Osteoblast (primary cell): Measurements from ENCODE around the gene YPEL5. TPM values are rescaled to one million over a fixed set of nuclear protein-coding genes. Genes with fewer than 3 reads are reported as not detected.
"Not testable (repeated sequence)": the region's sequence is repeated elsewhere in the genome, so short reads cannot be mapped to it uniquely, and the experiment has no call there.

ENCODE experiments used
- DNase-seq: peaks from one replicate; pipeline ENCODE4 v3.0.0; 2011; ENCODE audit warnings: low spot score, mixed read lengths; ENCODE audit not compliant: insufficient read length; ENCODE audit errors: missing footprints
- H2AFZ ChIP-seq: 2 replicates; pipeline ENCODE4 v1.6.0; 2011; ENCODE audit warnings: mild to moderate bottlenecking, low read length
- H3K27ac ChIP-seq: 2 replicates; pipeline ENCODE4 v1.5.1; 2011; ENCODE audit warnings: mild to moderate bottlenecking, low read depth, low read length, moderate library complexity
- H3K27me3 ChIP-seq: 2 replicates; pipeline ENCODE4 v1.6.0; 2012; ENCODE audit warnings: mild to moderate bottlenecking, control low read depth, inconsistent platforms, low read length, moderate library complexity; ENCODE audit not compliant: insufficient read depth
- H3K36me3 ChIP-seq: 2 replicates; pipeline ENCODE4 v1.5.1; 2011; ENCODE audit warnings: mild to moderate bottlenecking, low read length, control low read depth, moderate library complexity; ENCODE audit not compliant: insufficient read depth
- H3K4me1 ChIP-seq: 2 replicates; pipeline ENCODE4 v1.5.1; 2011; ENCODE audit warnings: mild to moderate bottlenecking, low read length, control low read depth, moderate library complexity; ENCODE audit not compliant: insufficient read depth
- H3K4me2 ChIP-seq: 2 replicates; pipeline ENCODE4 v1.6.0; 2011; ENCODE audit warnings: mild to moderate bottlenecking, low read length; ENCODE audit not compliant: insufficient read depth
- H3K4me3 ChIP-seq: fragments of 200-600 bp; sonication (generic); 3 replicates; pipeline ENCODE4 v1.5.1; 2012; ENCODE audit warnings: mild to moderate bottlenecking, low read length, inconsistent platforms; ENCODE audit not compliant: insufficient read depth
- H3K79me2 ChIP-seq: 2 replicates; pipeline ENCODE4 v1.6.0; 2012; ENCODE audit warnings: mild to moderate bottlenecking, low read length, control low read depth, inconsistent platforms; ENCODE audit not compliant: insufficient read depth
- H3K9me3 ChIP-seq: 2 replicates; pipeline ENCODE4 v1.5.1; 2011; ENCODE audit warnings: low read depth, low read length, control low read depth
- H4K20me1 ChIP-seq: 2 replicates; pipeline ENCODE4 v1.6.0; 2012; ENCODE audit warnings: mild to moderate bottlenecking, low read length, control low read depth; ENCODE audit not compliant: insufficient read depth
- total RNA-seq: library from RNA; depleted of rRNA; stranded (reverse); fragments of >200 nt; gene quantifications from 2 replicates; pipeline ENCODE4 v1.2.3, GENCODE V29; 2012
- TF ChIP-seq, protein P1 (sequence below): IDR thresholded peaks from 2 replicates; pipeline ENCODE4 v1.5.1; 2011; ENCODE audit warnings: mild to moderate bottlenecking, low read depth, low read length, moderate library complexity; ENCODE audit errors: extremely low read depth

YPEL5 gene
- total RNA-seq, 1 donor: 92.3 TPM

DNA sequence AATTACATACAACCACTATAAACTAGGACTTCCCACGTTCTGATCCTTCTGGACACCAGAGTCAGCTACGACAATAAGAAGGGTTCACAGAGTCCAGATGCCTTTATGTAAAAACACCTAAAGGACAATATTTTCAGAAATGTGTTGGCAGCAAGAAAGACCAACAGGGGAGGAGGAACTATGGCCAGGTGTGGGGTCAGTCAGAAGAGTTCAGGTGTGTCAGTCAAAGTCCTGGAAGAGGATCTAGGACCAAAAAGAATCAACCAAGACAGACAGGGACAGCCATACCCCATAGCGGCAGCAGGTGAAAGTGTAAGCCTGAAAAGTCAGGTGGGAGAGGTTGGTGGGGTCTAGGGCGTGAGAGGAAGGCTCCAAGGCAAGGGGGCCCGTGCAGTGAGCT lies 38.0 kb upstream of the YPEL5 start:
- Histone ChIP-seq H3K27me3 (peaks cover 7% of the 10 kb centered on the region), H3K4me3 (no peak overlapping the region), H3K27ac (no peak overlapping the region), H3K79me2 (no peaks in the 10 kb centered on the region), H3K4me1 (peaks cover 13% of the 10 kb centered on the region), H3K9me3 (no peaks in the 10 kb centered on the region), H3K36me3 (no peaks in the 10 kb centered on the region), H4K20me1 (no peaks in the 10 kb centered on the region), H3K4me2 (no peak overlapping the region), H2AFZ (no peak overlapping the region)
- TF ChIP-seq, protein P1, sequence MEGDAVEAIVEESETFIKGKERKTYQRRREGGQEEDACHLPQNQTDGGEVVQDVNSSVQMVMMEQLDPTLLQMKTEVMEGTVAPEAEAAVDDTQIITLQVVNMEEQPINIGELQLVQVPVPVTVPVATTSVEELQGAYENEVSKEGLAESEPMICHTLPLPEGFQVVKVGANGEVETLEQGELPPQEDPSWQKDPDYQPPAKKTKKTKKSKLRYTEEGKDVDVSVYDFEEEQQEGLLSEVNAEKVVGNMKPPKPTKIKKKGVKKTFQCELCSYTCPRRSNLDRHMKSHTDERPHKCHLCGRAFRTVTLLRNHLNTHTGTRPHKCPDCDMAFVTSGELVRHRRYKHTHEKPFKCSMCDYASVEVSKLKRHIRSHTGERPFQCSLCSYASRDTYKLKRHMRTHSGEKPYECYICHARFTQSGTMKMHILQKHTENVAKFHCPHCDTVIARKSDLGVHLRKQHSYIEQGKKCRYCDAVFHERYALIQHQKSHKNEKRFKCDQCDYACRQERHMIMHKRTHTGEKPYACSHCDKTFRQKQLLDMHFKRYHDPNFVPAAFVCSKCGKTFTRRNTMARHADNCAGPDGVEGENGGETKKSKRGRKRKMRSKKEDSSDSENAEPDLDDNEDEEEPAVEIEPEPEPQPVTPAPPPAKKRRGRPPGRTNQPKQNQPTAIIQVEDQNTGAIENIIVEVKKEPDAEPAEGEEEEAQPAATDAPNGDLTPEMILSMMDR: no peak
- DNase-seq: no peak

DNA sequence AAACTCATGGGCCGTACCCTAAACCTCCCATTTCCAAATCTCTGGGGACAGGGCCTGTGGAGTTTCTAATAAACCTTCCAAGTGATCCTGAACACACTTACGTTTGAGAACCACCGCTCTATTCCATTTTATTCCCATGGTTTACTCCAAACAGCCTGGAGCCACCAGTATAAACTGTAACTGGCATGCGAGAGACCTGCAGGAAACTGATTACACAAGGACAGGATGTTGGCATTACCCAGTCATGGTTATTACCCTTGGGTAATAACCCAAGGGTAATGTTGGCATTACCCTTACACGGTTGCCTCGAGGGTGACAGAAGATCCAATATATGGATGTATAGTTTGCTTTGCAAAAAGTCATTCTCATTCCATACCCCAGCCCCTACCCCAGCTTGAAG lies 37.0 kb upstream of the YPEL5 start:
- TF ChIP-seq, protein P1: no peak
- H3K9me3 ChIP-seq: no peaks in the 10 kb centered on the region
- H3K36me3 ChIP-seq: no peaks in the 10 kb centered on the region
- H3K4me3 ChIP-seq: no peak overlapping the region
- no peak overlapping the region for H3K27ac ChIP-seq
- H2AFZ ChIP-seq: no peak overlapping the region
- H4K20me1 ChIP-seq: no peaks in the 10 kb centered on the region
- H3K4me1 ChIP-seq: peaks cover 23% of the 10 kb centered on the region
- no peaks in the 10 kb centered on the region for H3K27me3 ChIP-seq
- DNase-seq: no peak
- no peaks in the 10 kb centered on the region for H3K79me2 ChIP-seq
- H3K4me2 ChIP-seq: no peak overlapping the region

DNA sequence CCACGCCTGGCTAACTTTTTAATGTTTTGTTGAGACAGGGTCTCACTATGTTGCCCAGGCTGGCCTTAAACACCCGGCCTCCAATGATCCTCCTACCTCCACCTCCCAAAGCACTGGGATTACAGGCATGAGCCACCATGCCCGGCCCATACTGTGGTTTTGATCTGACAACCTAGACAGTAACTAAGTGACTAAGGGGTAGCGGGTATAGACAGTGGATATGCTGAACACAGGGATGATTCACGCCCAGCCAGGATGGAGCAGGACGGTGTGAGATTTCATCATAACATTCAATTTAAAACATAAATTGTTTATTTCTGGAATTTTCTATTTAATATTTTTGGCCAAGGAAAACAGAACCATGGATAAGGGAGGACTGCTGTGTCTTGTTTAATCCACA lies 36.0 kb upstream of the YPEL5 start:
- no peaks in the 10 kb centered on the region for H3K79me2 ChIP-seq
- no peak overlapping the region for H3K4me3 ChIP-seq
- no peak overlapping the region for H3K27ac ChIP-seq
- no peaks in the 10 kb centered on the region for H3K36me3 ChIP-seq
- H4K20me1 ChIP-seq: no peaks in the 10 kb centered on the region
- DNase-seq: peak; percentile 66
- H2AFZ ChIP-seq: no peak overlapping the region
- no peak overlapping the region for H3K4me2 ChIP-seq
- TF ChIP-seq, protein P1: no peak
- H3K4me1 ChIP-seq: peaks cover 32% of the 10 kb centered on the region
- H3K9me3 ChIP-seq: no peaks in the 10 kb centered on the region
- H3K27me3 ChIP-seq: no peaks in the 10 kb centered on the region

DNA sequence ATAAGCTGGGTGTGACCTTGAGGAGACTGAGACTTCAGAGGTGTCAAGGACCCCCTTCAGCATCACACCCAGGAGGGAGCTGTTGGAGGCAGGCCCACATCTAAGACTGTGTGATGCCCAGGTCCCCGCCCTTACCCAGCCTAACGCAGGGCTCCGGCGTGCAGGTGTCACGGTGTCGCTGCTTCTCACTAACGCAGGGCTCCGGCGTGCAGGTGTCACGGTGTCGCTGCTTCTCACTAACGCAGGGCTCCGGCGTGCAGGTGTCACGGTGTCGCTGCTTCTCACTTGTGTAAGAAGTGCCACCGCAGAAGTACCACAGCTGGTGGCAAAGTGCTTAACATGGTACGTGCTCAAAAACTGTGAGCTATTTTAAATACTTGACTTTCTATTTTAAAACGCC lies 35.6 kb upstream of the YPEL5 start:
- H3K9me3 ChIP-seq, H4K20me1 ChIP-seq, H3K36me3 ChIP-seq, DNase-seq, H3K4me2 ChIP-seq, H3K4me3 ChIP-seq, H3K79me2 ChIP-seq, H3K27me3 ChIP-seq, H3K27ac ChIP-seq, H2AFZ ChIP-seq: not testable (repeated sequence)
- peaks cover 32% of the 10 kb centered on the region for H3K4me1 ChIP-seq
